GM19467 (cell line): ENCODE results near the gene EHD4.

ENCODE experiments used
- ATAC-seq: cut with Tn5 transposase; IDR thresholded peaks from one replicate; pipeline ENCODE4 v1.9.1; 2021; ENCODE audit warnings: mild to moderate bottlenecking, moderate library complexity; ENCODE audit not compliant: unreplicated experiment

The EHD4 gene

GRCh38 chr15:41921639-41922038, 50.7 kb downstream of the EHD4 start:
- no peak for ATAC-seq

- ATAC-seq, result no peak
These were observed 51.2 kb downstream of the EHD4 start for GRCh38 chr15:41921167-41921566.

- ATAC-seq, result no peak
These were observed 52.3 kb downstream of the EHD4 start for GRCh38 chr15:41919954-41920538.

GRCh38 chr15:41919201-41919820, 53.0 kb downstream of the EHD4 start:
- ATAC-seq, result no peak

- ATAC-seq, result no peak
These were observed 53.7 kb downstream of the EHD4 start for GRCh38 chr15:41918506-41919126.

- no peak for ATAC-seq
These were observed 54.5 kb downstream of the EHD4 start for GRCh38 chr15:41917767-41918430.

GRCh38 chr15:41915255-41915994, 56.9 kb downstream of the EHD4 start:
- no peak for ATAC-seq

GRCh38 chr15:41914411-41914810, 57.9 kb downstream of the EHD4 start:
- ATAC-seq, result no peak

GRCh38 chr15:41913256-41913655, 59.1 kb downstream of the EHD4 start:
- ATAC-seq, result no peak

GRCh38 chr15:41911691-41912345, 60.5 kb downstream of the EHD4 start:
- no peak for ATAC-seq

- ATAC-seq, result no peak
These were observed 63.5 kb downstream of the EHD4 start for GRCh38 chr15:41908736-41909461.

- ATAC-seq, result no peak
These were observed 65.2 kb downstream of the EHD4 start for GRCh38 chr15:41907141-41907540.

GRCh38 chr15:41906608-41907007, 65.7 kb downstream of the EHD4 start:
- no peak for ATAC-seq

- ATAC-seq, result no peak
These were observed 67.1 kb downstream of the EHD4 start for GRCh38 chr15:41905036-41905793.

GRCh38 chr15:41904541-41905005, 67.8 kb downstream of the EHD4 start:
- no peak for ATAC-seq

- no peak for ATAC-seq
These were observed 68.6 kb downstream of the EHD4 start for GRCh38 chr15:41903782-41904181.

- ATAC-seq, result no peak
These were observed 70.9 kb downstream of the EHD4 start for GRCh38 chr15:41901431-41901830.

GRCh38 chr15:41900526-41901380, 71.6 kb downstream of the EHD4 start:
- ATAC-seq, result no peak
